ENCODE data around the gene RAB31. TPM values are rescaled to one million over a fixed set of nuclear protein-coding genes. Genes with fewer than 3 reads are reported as not detected.

The RAB31 gene
- total and polyA plus RNA-seq, 2 of the 13 experiments (the other 11 are each of a cell fraction or from before 2014, with no cell fraction given), result 1.1 to 1.7 TPM

DNA sequence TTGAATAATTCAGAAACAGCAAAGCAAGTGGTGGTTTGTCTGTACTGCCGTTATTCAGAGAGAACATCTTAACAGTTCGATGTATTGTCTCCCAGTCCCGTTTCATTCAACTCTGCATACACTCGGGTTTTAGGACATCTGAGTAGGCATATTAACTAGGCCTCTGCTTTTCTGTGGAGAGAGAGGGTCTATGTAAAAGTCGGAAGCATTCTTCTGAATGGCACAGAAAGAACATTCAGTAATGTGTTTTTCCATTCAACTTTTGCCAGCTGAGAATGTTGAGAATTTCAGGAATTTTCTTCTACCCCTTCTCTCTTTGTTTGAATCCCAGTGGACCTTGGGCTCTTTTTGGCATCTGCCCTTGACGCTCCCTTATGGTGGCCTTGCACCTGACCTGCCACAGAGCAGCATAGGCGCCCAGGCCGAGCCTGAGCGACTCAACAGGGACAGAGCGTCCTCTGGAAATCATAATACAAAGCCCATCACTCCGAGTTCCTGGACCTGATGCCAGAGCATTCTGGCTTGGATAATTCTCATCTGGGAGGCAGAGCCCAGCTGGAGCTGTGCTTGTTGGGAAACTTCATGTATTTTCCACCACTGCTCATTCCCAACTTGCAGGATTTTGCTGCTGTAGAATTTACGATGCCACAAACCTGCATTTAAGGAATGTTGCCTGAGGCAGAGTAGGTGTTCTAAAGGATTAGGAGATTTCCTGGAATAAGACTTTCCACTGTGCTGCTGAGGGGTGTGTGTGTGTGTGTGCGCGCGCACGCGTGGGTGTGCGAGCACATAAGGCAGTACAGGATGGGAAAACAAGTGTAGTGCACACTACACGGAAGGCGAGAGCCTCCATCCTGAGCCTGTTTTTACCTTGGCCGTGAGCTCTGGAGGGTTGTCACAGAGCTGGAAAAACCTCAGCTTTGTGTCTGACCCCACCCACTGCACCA is 100.5 kb downstream of the RAB31 start (continued):
- no peak for TF ChIP-seq RFXAP (CRISPR knock-in tag; IDR thresholded peaks at IDR 0.05; ENCODE audit: borderline replicate concordance)
- no peak for TF ChIP-seq NKX3-1 (CRISPR knock-in tag; IDR thresholded peaks at IDR 0.05)
- TF ChIP-seq TBP (CRISPR knock-in tag; IDR thresholded peaks at IDR 0.05), result no peak
- no peak for TF ChIP-seq MAFK (conservative IDR thresholded peaks at IDR 0.05 in 1 of 2, IDR thresholded peaks at IDR 0.05 in 1 of 2; ENCODE audit: low read length in 2 of 2)
- TF ChIP-seq, protein P1, sequence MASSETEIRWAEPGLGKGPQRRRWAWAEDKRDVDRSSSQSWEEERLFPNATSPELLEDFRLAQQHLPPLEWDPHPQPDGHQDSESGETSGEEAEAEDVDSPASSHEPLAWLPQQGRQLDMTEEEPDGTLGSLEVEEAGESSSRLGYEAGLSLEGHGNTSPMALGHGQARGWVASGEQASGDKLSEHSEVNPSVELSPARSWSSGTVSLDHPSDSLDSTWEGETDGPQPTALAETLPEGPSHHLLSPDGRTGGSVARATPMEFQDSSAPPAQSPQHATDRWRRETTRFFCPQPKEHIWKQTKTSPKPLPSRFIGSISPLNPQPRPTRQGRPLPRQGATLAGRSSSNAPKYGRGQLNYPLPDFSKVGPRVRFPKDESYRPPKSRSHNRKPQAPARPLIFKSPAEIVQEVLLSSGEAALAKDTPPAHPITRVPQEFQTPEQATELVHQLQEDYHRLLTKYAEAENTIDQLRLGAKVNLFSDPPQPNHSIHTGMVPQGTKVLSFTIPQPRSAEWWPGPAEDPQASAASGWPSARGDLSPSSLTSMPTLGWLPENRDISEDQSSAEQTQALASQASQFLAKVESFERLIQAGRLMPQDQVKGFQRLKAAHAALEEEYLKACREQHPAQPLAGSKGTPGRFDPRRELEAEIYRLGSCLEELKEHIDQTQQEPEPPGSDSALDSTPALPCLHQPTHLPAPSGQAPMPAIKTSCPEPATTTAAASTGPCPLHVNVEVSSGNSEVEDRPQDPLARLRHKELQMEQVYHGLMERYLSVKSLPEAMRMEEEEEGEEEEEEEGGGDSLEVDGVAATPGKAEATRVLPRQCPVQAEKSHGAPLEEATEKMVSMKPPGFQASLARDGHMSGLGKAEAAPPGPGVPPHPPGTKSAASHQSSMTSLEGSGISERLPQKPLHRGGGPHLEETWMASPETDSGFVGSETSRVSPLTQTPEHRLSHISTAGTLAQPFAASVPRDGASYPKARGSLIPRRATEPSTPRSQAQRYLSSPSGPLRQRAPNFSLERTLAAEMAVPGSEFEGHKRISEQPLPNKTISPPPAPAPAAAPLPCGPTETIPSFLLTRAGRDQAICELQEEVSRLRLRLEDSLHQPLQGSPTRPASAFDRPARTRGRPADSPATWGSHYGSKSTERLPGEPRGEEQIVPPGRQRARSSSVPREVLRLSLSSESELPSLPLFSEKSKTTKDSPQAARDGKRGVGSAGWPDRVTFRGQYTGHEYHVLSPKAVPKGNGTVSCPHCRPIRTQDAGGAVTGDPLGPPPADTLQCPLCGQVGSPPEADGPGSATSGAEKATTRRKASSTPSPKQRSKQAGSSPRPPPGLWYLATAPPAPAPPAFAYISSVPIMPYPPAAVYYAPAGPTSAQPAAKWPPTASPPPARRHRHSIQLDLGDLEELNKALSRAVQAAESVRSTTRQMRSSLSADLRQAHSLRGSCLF (CRISPR knock-in tag; IDR thresholded peaks at IDR 0.05; ENCODE audit: borderline replicate concordance), result no peak
- peak; percentile 46; the same call in 1 of the 2 replicates for TF ChIP-seq GFI1 (CRISPR knock-in tag; IDR thresholded peaks at IDR 0.05; ENCODE audit: borderline replicate concordance)
- TF ChIP-seq SPEN (CRISPR knock-in tag; IDR thresholded peaks at IDR 0.05; ENCODE audit: low read depth), result no peak; the same call in 1 of the 2 replicates
- TF ChIP-seq ZNF549 (CRISPR knock-in tag; IDR thresholded peaks at IDR 0.05), result no peak
- TF ChIP-seq TEAD3 (CRISPR knock-in tag; optimal IDR thresholded peaks at IDR 0.05; ENCODE audit: borderline replicate concordance), result peak; percentile 99
- TF ChIP-seq ZNF160 (CRISPR knock-in tag; IDR thresholded peaks at IDR 0.05), result no peak
- no peak for TF ChIP-seq GZF1 (CRISPR knock-in tag; IDR thresholded peaks at IDR 0.05)
- no peak for TF ChIP-seq ZNF124 (CRISPR knock-in tag; IDR thresholded peaks at IDR 0.05)
- no peak for TF ChIP-seq ZNF660 (CRISPR knock-in tag; IDR thresholded peaks at IDR 0.05; ENCODE audit: borderline replicate concordance, low read depth)
- TF ChIP-seq, protein P2, sequence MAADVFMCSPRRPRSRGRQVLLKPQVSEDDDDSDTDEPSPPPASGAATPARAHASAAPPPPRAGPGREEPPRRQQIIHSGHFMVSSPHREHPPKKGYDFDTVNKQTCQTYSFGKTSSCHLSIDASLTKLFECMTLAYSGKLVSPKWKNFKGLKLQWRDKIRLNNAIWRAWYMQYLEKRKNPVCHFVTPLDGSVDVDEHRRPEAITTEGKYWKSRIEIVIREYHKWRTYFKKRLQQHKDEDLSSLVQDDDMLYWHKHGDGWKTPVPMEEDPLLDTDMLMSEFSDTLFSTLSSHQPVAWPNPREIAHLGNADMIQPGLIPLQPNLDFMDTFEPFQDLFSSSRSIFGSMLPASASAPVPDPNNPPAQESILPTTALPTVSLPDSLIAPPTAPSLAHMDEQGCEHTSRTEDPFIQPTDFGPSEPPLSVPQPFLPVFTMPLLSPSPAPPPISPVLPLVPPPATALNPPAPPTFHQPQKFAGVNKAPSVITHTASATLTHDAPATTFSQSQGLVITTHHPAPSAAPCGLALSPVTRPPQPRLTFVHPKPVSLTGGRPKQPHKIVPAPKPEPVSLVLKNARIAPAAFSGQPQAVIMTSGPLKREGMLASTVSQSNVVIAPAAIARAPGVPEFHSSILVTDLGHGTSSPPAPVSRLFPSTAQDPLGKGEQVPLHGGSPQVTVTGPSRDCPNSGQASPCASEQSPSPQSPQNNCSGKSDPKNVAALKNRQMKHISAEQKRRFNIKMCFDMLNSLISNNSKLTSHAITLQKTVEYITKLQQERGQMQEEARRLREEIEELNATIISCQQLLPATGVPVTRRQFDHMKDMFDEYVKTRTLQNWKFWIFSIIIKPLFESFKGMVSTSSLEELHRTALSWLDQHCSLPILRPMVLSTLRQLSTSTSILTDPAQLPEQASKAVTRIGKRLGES (CRISPR knock-in tag; IDR thresholded peaks at IDR 0.05; ENCODE audit: borderline replicate concordance), result no peak
- no peak for TF ChIP-seq ZNF224 (CRISPR knock-in tag; IDR thresholded peaks at IDR 0.05)
- TF ChIP-seq, protein P3, sequence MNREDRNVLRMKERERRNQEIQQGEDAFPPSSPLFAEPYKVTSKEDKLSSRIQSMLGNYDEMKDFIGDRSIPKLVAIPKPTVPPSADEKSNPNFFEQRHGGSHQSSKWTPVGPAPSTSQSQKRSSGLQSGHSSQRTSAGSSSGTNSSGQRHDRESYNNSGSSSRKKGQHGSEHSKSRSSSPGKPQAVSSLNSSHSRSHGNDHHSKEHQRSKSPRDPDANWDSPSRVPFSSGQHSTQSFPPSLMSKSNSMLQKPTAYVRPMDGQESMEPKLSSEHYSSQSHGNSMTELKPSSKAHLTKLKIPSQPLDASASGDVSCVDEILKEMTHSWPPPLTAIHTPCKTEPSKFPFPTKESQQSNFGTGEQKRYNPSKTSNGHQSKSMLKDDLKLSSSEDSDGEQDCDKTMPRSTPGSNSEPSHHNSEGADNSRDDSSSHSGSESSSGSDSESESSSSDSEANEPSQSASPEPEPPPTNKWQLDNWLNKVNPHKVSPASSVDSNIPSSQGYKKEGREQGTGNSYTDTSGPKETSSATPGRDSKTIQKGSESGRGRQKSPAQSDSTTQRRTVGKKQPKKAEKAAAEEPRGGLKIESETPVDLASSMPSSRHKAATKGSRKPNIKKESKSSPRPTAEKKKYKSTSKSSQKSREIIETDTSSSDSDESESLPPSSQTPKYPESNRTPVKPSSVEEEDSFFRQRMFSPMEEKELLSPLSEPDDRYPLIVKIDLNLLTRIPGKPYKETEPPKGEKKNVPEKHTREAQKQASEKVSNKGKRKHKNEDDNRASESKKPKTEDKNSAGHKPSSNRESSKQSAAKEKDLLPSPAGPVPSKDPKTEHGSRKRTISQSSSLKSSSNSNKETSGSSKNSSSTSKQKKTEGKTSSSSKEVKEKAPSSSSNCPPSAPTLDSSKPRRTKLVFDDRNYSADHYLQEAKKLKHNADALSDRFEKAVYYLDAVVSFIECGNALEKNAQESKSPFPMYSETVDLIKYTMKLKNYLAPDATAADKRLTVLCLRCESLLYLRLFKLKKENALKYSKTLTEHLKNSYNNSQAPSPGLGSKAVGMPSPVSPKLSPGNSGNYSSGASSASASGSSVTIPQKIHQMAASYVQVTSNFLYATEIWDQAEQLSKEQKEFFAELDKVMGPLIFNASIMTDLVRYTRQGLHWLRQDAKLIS (CRISPR knock-in tag; IDR thresholded peaks at IDR 0.05), result no peak
